ENCODE results near the gene SLC6A12. TPM values are rescaled to one million over a fixed set of nuclear protein-coding genes. Genes with fewer than 3 reads are reported as not detected.

SLC6A12 gene
- total RNA-seq, 4 donors from 2014 or later, result 1.2 to 13.5 (median 3.0) TPM

GRCh38 chr12:257521-258321 lies 43.8 kb upstream of the SLC6A12 start:
- no peak for TF ChIP-seq CTCF (IDR thresholded peaks at IDR 0.05)
- no peak for TF ChIP-seq POLR2AphosphoS5 (IDR thresholded peaks at IDR 0.05)
- peaks cover 38% of the 10 kb centered on the region for H3K27me3 ChIP-seq
- no peak overlapping the region for H3K4me3 ChIP-seq
- WGBS, 2 donors (ENCODE audit: low coverage in 1 of 2), result 67 to 72% methylated on average over 6 to 14 of the region's 14 CpGs
- H3K36me3 ChIP-seq, result no peaks in the 10 kb centered on the region
- no peaks in the 10 kb centered on the region for H3K4me1 ChIP-seq
- in situ Hi-C loops (cut with MboI; ENCODE audit: low pct_ligation_motif_present in 1 of 4, low pct_unique_long_range_greater_than_20kb in 1 of 4, low sequenced_read_pairs in 3 of 4), result no loop called here
- DNase-seq, result no peak
- H3K9me3 ChIP-seq, result no peaks in the 10 kb centered on the region
- intact Hi-C loops (cut with DNase I; ENCODE audit: low total_unique reads), result no loop called here
- no peak overlapping the region for H3K27ac ChIP-seq

- in situ Hi-C loops (cut with MboI; ENCODE audit: low pct_ligation_motif_present in 1 of 4, low pct_unique_long_range_greater_than_20kb in 1 of 4, low sequenced_read_pairs in 3 of 4), result no loop called here
- Histone ChIP-seq H3K27me3 (peaks cover 30% of the 10 kb centered on the region), H3K4me1 (no peaks in the 10 kb centered on the region), H3K9me3 (no peaks in the 10 kb centered on the region), H3K36me3 (no peaks in the 10 kb centered on the region), H3K27ac (no peak overlapping the region), H3K4me3 (no peak overlapping the region)
- DNase-seq, result no peak
- 74 to 100% methylated on average over 1 to 3 of the region's 3 CpGs for WGBS, 2 donors (ENCODE audit: low coverage in 1 of 2)
- intact Hi-C loops (cut with DNase I; ENCODE audit: low total_unique reads), result no loop called here
- TF ChIP-seq EP300 (IDR thresholded peaks at IDR 0.05; ENCODE audit: low read depth) (no peak), POLR2AphosphoS5 (IDR thresholded peaks at IDR 0.05) (no peak), CTCF (IDR thresholded peaks at IDR 0.05) (no peak), POLR2A (IDR thresholded peaks at IDR 0.05) (no peak)
Observed at GRCh38 chr12:256958-257357, 43.0 kb upstream of the SLC6A12 start.

- no peak overlapping the region for H3K27ac ChIP-seq
- H3K4me1 ChIP-seq, result no peaks in the 10 kb centered on the region
- no peaks in the 10 kb centered on the region for H3K36me3 ChIP-seq
- DNase-seq, result no peak
- in situ Hi-C loops (cut with MboI; ENCODE audit: low pct_ligation_motif_present in 1 of 4, low pct_unique_long_range_greater_than_20kb in 1 of 4, low sequenced_read_pairs in 3 of 4), result no loop called here
- intact Hi-C loops (cut with DNase I; ENCODE audit: low total_unique reads), result no loop called here
- H3K27me3 ChIP-seq, result peaks cover 23% of the 10 kb centered on the region
- no peak for TF ChIP-seq POLR2AphosphoS5 (IDR thresholded peaks at IDR 0.05)
- TF ChIP-seq CTCF (IDR thresholded peaks at IDR 0.05), result no peak
- no peak for TF ChIP-seq EP300 (IDR thresholded peaks at IDR 0.05; ENCODE audit: low read depth)
- no peak for TF ChIP-seq POLR2A (IDR thresholded peaks at IDR 0.05)
- 80 to 95% methylated on average over 5 to 6 of the region's 6 CpGs for WGBS, 2 donors (ENCODE audit: low coverage in 1 of 2)
- no peak overlapping the region for H3K4me3 ChIP-seq
- no peaks in the 10 kb centered on the region for H3K9me3 ChIP-seq
Observed at GRCh38 chr12:256225-256624, 42.3 kb upstream of the SLC6A12 start.

- intact Hi-C loops (cut with DNase I; ENCODE audit: low total_unique reads) (no loop called here), in situ Hi-C loops (cut with MboI; ENCODE audit: low pct_ligation_motif_present in 1 of 4, low pct_unique_long_range_greater_than_20kb in 1 of 4, low sequenced_read_pairs in 3 of 4) (no loop called here)
- Histone ChIP-seq H3K9me3 (no peaks in the 10 kb centered on the region), H3K27me3 (peaks cover 19% of the 10 kb centered on the region), H3K4me3 (no peak overlapping the region), H3K27ac (no peak overlapping the region), H3K36me3 (no peaks in the 10 kb centered on the region), H3K4me1 (no peaks in the 10 kb centered on the region)
- 82% methylated on average over 7 to 9 of the region's 9 CpGs for WGBS, 2 donors (ENCODE audit: low coverage in 1 of 2)
- TF ChIP-seq CTCF (IDR thresholded peaks at IDR 0.05) (no peak), EP300 (IDR thresholded peaks at IDR 0.05; ENCODE audit: low read depth) (no peak), POLR2A (IDR thresholded peaks at IDR 0.05) (no peak), POLR2AphosphoS5 (IDR thresholded peaks at IDR 0.05) (no peak)
- no peak for DNase-seq
Observed at GRCh38 chr12:254912-255311, 41.0 kb upstream of the SLC6A12 start.
